ENCODE data around the gene PRR22. TPM values are rescaled to one million over a fixed set of nuclear protein-coding genes. Genes with fewer than 3 reads are reported as not detected.

The PRR22 gene
- total and polyA plus RNA-seq, 9 of the 15 experiments (the other 6 are each of a cell fraction or from before 2014, with no cell fraction given), result 0.03 to 12.0 (median 2.0) TPM; not detected in 1

- TF ChIP-seq CBX1 (IDR thresholded peaks at IDR 0.05; ENCODE audit: low read depth) (no peak), DIDO1 (tag; IDR thresholded peaks at IDR 0.05; ENCODE audit: low read depth) (no peak), NONO (IDR thresholded peaks at IDR 0.05; ENCODE audit: low read depth in 2 of 2, low read length in 1 of 2) (no peak), SAFB (IDR thresholded peaks at IDR 0.05; ENCODE audit: borderline replicate concordance, low read depth, low read length) (no peak), NFIC (IDR thresholded peaks at IDR 0.05) (peak; percentile 60), HIVEP1 (CRISPR knock-in tag; IDR thresholded peaks at IDR 0.05) (no peak)
Observed at GRCh38 chr19:5822181-5822844, 37.8 kb upstream of the PRR22 start (continued).

GRCh38 chr19:5821521-5822180 lies 37.1 kb upstream of the PRR22 start:
- intact Hi-C loops (cut with micrococcal nuclease) (loop anchor here (2.0 kb wide), 1 partner anchor 17 kb away; the partner anchor contains the start of gene NRTN), in situ Hi-C loops (cut with MboI) (no loop called here)
- WGBS (ENCODE audit: insufficient coverage, low coverage, missing lambda C conversion rate), result 17% methylated on average over 8 of the region's 8 CpGs
- H3K4me3 ChIP-seq, result no peak overlapping the region
- POLR2A ChIA-PET, result interaction anchor here (0.6 to 1.2 kb wide), 4 partner anchors 10 to 44 kb away, joined by 3 to 4 read pairs (median 3); no protein-coding TSS in a partner anchor
- no peaks in the 10 kb centered on the region for H4K20me1 ChIP-seq (replicated peaks; ENCODE audit: control insufficient read depth, insufficient read depth, low read length)
- H3K36me3 ChIP-seq (ENCODE audit: control insufficient read depth, insufficient read depth, low read length), result no peaks in the 10 kb centered on the region
- no peak overlapping the region; a peak in 1 of 4 replicates for H3K9ac ChIP-seq (ENCODE audit: insufficient read depth in 1 of 2, low read depth in 2 of 2, low read length in 2 of 2)
- BruUV-seq (replicated peaks), result no TSS peak
- no peak for DNase-seq (ENCODE audit: extremely low read depth in 1 of 4, low spot score in 3 of 4)
- H3K27me3 ChIP-seq (ENCODE audit: control insufficient read depth in 2 of 2, insufficient read depth in 2 of 2, low read length in 2 of 2), result no peaks in the 10 kb centered on the region
- CTCF ChIA-PET (ENCODE audit: low intra/inter-chr PET ratio), result interaction anchor here (3.3 kb wide), 1 partner anchor 17 kb away, joined by 20 read pairs; the partner anchor contains the start of gene NRTN
- H2AFZ ChIP-seq (ENCODE audit: low read depth, low read length), result no peak overlapping the region
- no peaks in the 10 kb centered on the region for H3K9me3 ChIP-seq (replicated peaks; ENCODE audit: control insufficient read depth, insufficient read depth, low read depth, low read length)
- no peak overlapping the region for H3K27ac ChIP-seq (ENCODE audit: extremely low read depth, low read depth, low read length)
- TF ChIP-seq POLR2A (conservative IDR thresholded peaks at IDR 0.05), result peak; percentile 72
- TF ChIP-seq GTF2B (IDR thresholded peaks at IDR 0.05; ENCODE audit: extremely low read depth, insufficient read length), result peak; percentile 56
- TF ChIP-seq RAD51 (IDR thresholded peaks at IDR 0.05; ENCODE audit: borderline replicate concordance, low read depth), result no peak
- peak; percentile 77 for TF ChIP-seq TBP (optimal IDR thresholded peaks at IDR 0.05; ENCODE audit: low read depth, low read length)
- 0 out of 2 replicates have a peak, but pooled peaks have one; percentile 16 for TF ChIP-seq TEAD4 (IDR thresholded peaks at IDR 0.05; ENCODE audit: low read length)
- TF ChIP-seq TEAD4 (CRISPR knock-in tag; IDR thresholded peaks at IDR 0.05; ENCODE audit: borderline replicate concordance), result no peak
- peak; percentile 91 for TF ChIP-seq ZNF24 (IDR thresholded peaks at IDR 0.05)
- no peak for TF ChIP-seq SFPQ (IDR thresholded peaks at IDR 0.05; ENCODE audit: low read depth, low read length)
- 0 out of 4 replicates have a peak, but pooled peaks of 1 of the 2 experiments have one; percentile 14 for TF ChIP-seq SIN3A (IDR thresholded peaks at IDR 0.05; ENCODE audit: borderline replicate concordance in 2 of 2, control insufficient read depth in 1 of 2, low read depth in 2 of 2, low read length in 2 of 2)
- peak; percentile 69; the same call in 1 of the 2 replicates for TF ChIP-seq POLR2AphosphoS5 (IDR thresholded peaks at IDR 0.05; ENCODE audit: control insufficient read depth, insufficient read depth, low read depth, low read length)
- peak; percentile 38; the same call in 1 of the 2 replicates for TF ChIP-seq CBX1 (IDR thresholded peaks at IDR 0.05; ENCODE audit: low read depth)
- TF ChIP-seq ZNF12 (CRISPR knock-in tag; IDR thresholded peaks at IDR 0.05), result no peak
- peak; percentile 65; the same call in 1 of the 2 replicates for TF ChIP-seq PML (IDR thresholded peaks at IDR 0.05; ENCODE audit: low read length)
- no peak for FAIRE-seq
- ATAC-seq, result no peak
- no peaks in the 10 kb centered on the region for H3K9me1 ChIP-seq (ENCODE audit: control insufficient read depth, insufficient read depth, low read length)
- H3K4me1 ChIP-seq (replicated peaks in 1 of 2; ENCODE audit: control insufficient read depth in 2 of 2, insufficient read depth in 2 of 2, low read length in 2 of 2), result peaks cover 0 to 33% of the 10 kb centered on the region in 2 experiments; a peak in 3 of 5 replicates
- H3K79me2 ChIP-seq (ENCODE audit: control insufficient read depth, insufficient read depth, low read length), result no peaks in the 10 kb centered on the region
- H3K4me2 ChIP-seq (ENCODE audit: insufficient read depth, low read length), result no peak overlapping the region

Measured in K562 (cell line).